IMR-90 (cell line): Measurements from ENCODE around the gene CLC. TPM values are rescaled to one million over a fixed set of nuclear protein-coding genes. Genes with fewer than 3 reads are reported as not detected.

Experiments used
- ATAC-seq: fragments of 200-7000 bp; cut with Tn5 transposase; 2 replicates; pipeline ENCODE4 v1.9.1; 2020; ENCODE audit warnings: low read depth, mild to moderate bottlenecking, moderate library complexity
- BruUV-seq: library from RNA; stranded (reverse); fragments of 400-500 nt; replicated peaks from 2 replicates; lab custom pipeline; 2021; lab: Mats Ljungman, UMichigan
- CTCF ChIA-PET: fragments of 300-600 bp; formaldehyde crosslinking; extraction: SDS; loops from one replicate; lab custom pipeline; 2021; ENCODE audit warnings: antibody characterized with exemption; lab: Yijun Ruan, JAX
- POLR2A ChIA-PET: fragments of 300-600 bp; sonication (Branson Sonifier 250); formaldehyde crosslinking; loops from one replicate; lab custom pipeline; 2022; ENCODE audit warnings: antibody characterized with exemption; ENCODE audit not compliant: unreplicated experiment; lab: Charles Lee
- DNase-seq: peaks from one replicate; pipeline ENCODE4 v3.0.0; 2013
- H2AFZ ChIP-seq: replicated peaks from 2 replicates; pipeline ENCODE3; 2013; ENCODE audit warnings: low read length, mild to moderate bottlenecking; ENCODE audit not compliant: poor library complexity
- H2AK5ac ChIP-seq: 2 replicates; pipeline ENCODE4 v1.6.1; 2013; ENCODE audit warnings: low read depth, low read length, inconsistent platforms
- H2AK9ac ChIP-seq: replicated peaks from 2 replicates; pipeline ENCODE3; 2013; ENCODE audit warnings: mild to moderate bottlenecking, low read depth, low read length, moderate library complexity; ENCODE audit not compliant: poor library complexity
- H2BK120ac ChIP-seq: 2 replicates; pipeline ENCODE4 v1.6.1; 2013; ENCODE audit warnings: low read depth, low read length, inconsistent platforms
- H2BK15ac ChIP-seq: 3 replicates; pipeline ENCODE4 v1.6.1; 2013; ENCODE audit warnings: low read depth, low read length, inconsistent platforms
- H2BK20ac ChIP-seq: 2 replicates; pipeline ENCODE4 v1.6.1; 2013; ENCODE audit warnings: low read depth, mild to moderate bottlenecking, inconsistent platforms, low read length, moderate library complexity
- H2BK5ac ChIP-seq: 2 replicates; pipeline ENCODE4 v1.6.1; 2013; ENCODE audit warnings: mild to moderate bottlenecking, low read depth, low read length, inconsistent platforms; ENCODE audit not compliant: poor library complexity, severe bottlenecking
- H3K14ac ChIP-seq: replicated peaks from 2 replicates; pipeline ENCODE4 v1.6.1; 2013; ENCODE audit warnings: low read depth, low read length, inconsistent platforms
- H3K18ac ChIP-seq: 2 replicates; pipeline ENCODE4 v1.6.1; 2013; ENCODE audit warnings: low read depth, low read length, control low read depth
- H3K23ac ChIP-seq: 2 replicates; pipeline ENCODE4 v1.6.1; 2013; ENCODE audit warnings: low read depth, low read length, inconsistent platforms
- H3K27ac ChIP-seq: 2 replicates; pipeline ENCODE4 v1.5.1; 2013; ENCODE audit warnings: mild to moderate bottlenecking, control low read depth, low read length; ENCODE audit not compliant: insufficient read depth
- H3K27me3 ChIP-seq: 2 replicates; pipeline ENCODE4 v1.6.1; 2013; ENCODE audit warnings: low read length; ENCODE audit not compliant: control insufficient read depth, insufficient read depth
- H3K36me3 ChIP-seq: 2 replicates; pipeline ENCODE4 v1.6.1; 2013; ENCODE audit warnings: low read length, mixed read lengths; ENCODE audit not compliant: control insufficient read depth, insufficient read depth
- H3K4ac ChIP-seq: 2 replicates; pipeline ENCODE4 v1.6.1; 2013; ENCODE audit warnings: low read depth, low read length, inconsistent platforms
- H3K4me1 ChIP-seq: 2 replicates; pipeline ENCODE4 v1.6.1; 2013; ENCODE audit warnings: low read length, mixed read lengths; ENCODE audit not compliant: control insufficient read depth, insufficient read depth
- H3K4me2 ChIP-seq: 2 replicates; pipeline ENCODE4 v1.6.1; 2013; ENCODE audit warnings: low read depth, mild to moderate bottlenecking, control low read depth, low read length, moderate library complexity
- H3K4me3 ChIP-seq: 2 replicates; pipeline ENCODE4 v1.5.1; 2013; ENCODE audit warnings: low read depth, mild to moderate bottlenecking, control low read depth, low read length, moderate library complexity; ENCODE audit not compliant: insufficient read depth
- H3K56ac ChIP-seq: 2 replicates; pipeline ENCODE4 v1.6.1; 2013; ENCODE audit warnings: low read length, inconsistent platforms; ENCODE audit not compliant: insufficient read depth; ENCODE audit errors: extremely low read depth
- H3K79me1 ChIP-seq, 2 experiments: 2 replicates each; pipeline ENCODE4 v1.6.1; 2013; ENCODE audit warnings: low read length in 2 of 2, inconsistent platforms in 1 of 2, low read depth in 1 of 2
- H3K9ac ChIP-seq: 2 replicates; pipeline ENCODE4 v1.6.1; 2013; ENCODE audit warnings: low read depth, low read length, control low read depth
- H3K9me1 ChIP-seq: 2 replicates; pipeline ENCODE4 v1.6.1; 2013; ENCODE audit warnings: low read length, inconsistent platforms; ENCODE audit not compliant: insufficient read depth
- H3K9me3 ChIP-seq: 2 replicates; pipeline ENCODE4 v1.6.1; 2013; ENCODE audit warnings: low read length; ENCODE audit not compliant: control insufficient read depth, insufficient read depth
- H4K20me1 ChIP-seq: 2 replicates; pipeline ENCODE4 v1.6.1; 2013; ENCODE audit warnings: low read length, inconsistent platforms; ENCODE audit not compliant: insufficient read depth
- H4K5ac ChIP-seq: 2 replicates; pipeline ENCODE4 v1.6.1; 2013; ENCODE audit warnings: mild to moderate bottlenecking, low read depth, low read length, control low read depth
- H4K8ac ChIP-seq, 2 experiments: 2 replicates each; pipeline ENCODE4 v1.6.1; 2013; ENCODE audit warnings: low read depth in 2 of 2, low read length in 2 of 2, control low read depth in 1 of 2, inconsistent platforms in 1 of 2
- H4K91ac ChIP-seq: 2 replicates; pipeline ENCODE4 v1.6.1; 2013; ENCODE audit warnings: low read depth, low read length, inconsistent platforms; ENCODE audit not compliant: insufficient read depth
- CEBPB ChIP-seq: IDR thresholded peaks from 2 replicates; pipeline ENCODE4 v1.6.1; 2012; ENCODE audit warnings: low read depth, low read length, improper control_type of control experiment
- CHD1 ChIP-seq: IDR thresholded peaks from 2 replicates; pipeline ENCODE4 v1.6.1; 2012; ENCODE audit warnings: low read depth, low read length, improper control_type of control experiment
- FOS ChIP-seq: fragments of 150-350 bp; IDR thresholded peaks from 2 replicates; pipeline ENCODE4 v1.6.1; 2016; ENCODE audit warnings: low read depth, low read length
- MXI1 ChIP-seq: IDR thresholded peaks from 2 replicates; pipeline ENCODE4 v1.6.1; 2012; ENCODE audit warnings: low read depth, mild to moderate bottlenecking, low read length, moderate library complexity, borderline replicate concordance
- NFE2L2 ChIP-seq: fragments of 150-350 bp; IDR thresholded peaks from 2 replicates; pipeline ENCODE4 v1.6.1; 2016; ENCODE audit warnings: low read depth, mild to moderate bottlenecking, low read length
- POLR2A ChIP-seq: IDR thresholded peaks from 2 replicates; pipeline ENCODE4 v1.6.1; 2012; ENCODE audit warnings: mild to moderate bottlenecking, low read depth, low read length
- RAD21 ChIP-seq: IDR thresholded peaks from 2 replicates; pipeline ENCODE4 v1.6.1; 2012; ENCODE audit warnings: low read length, improper control_type of control experiment
- RCOR1 ChIP-seq: IDR thresholded peaks from 2 replicates; pipeline ENCODE4 v1.6.1; 2012; ENCODE audit warnings: mild to moderate bottlenecking, low read length, improper control_type of control experiment; ENCODE audit not compliant: insufficient replicate concordance
- RFX5 ChIP-seq: IDR thresholded peaks from 2 replicates; pipeline ENCODE4 v1.8.0; 2012; ENCODE audit warnings: low read depth, mild to moderate bottlenecking, low read length, moderate library complexity
- SMC3 ChIP-seq: fragments of 150-350 bp; IDR thresholded peaks from 2 replicates; pipeline ENCODE4 v1.6.1; 2016; ENCODE audit warnings: low read depth, mild to moderate bottlenecking, antibody characterized with exemption, low read length, moderate library complexity
- WGBS, 2 experiments: methylation state at CpG; one replicate each; pipeline versions ENCODE4 v1.1.5 to v1.1.7; 2013; ENCODE audit warnings: missing lambda C conversion rate in 2 of 2; ENCODE audit not compliant: insufficient read length in 1 of 2; ENCODE audit errors: extremely low coverage in 2 of 2; 5-methylcytosine and 5-hydroxymethylcytosine counted together
- dilution Hi-C: fragments of 300-500 bp; cut with HindIII; formaldehyde crosslinking; loops from one replicate; pipeline ENCODE4 v1.14.3; 2018; ENCODE audit warnings: low sequenced_read_pairs; ENCODE audit not compliant: unreplicated experiment
- in situ Hi-C: fragments of 300-500 bp; cut with MboI; formaldehyde crosslinking; loops from 3 replicates; pipeline ENCODE4 v1.14.3; 2019; ENCODE audit warnings: low sequenced_read_pairs, inconsistent platforms, mixed read lengths
- intact Hi-C: fragments of 100-400 bp; cut with micrococcal nuclease; formaldehyde crosslinking; loops from 2 replicates; pipeline ENCODE4 v1.10.0; 2022
- polyA plus RNA-seq, 3 experiments: library from polyadenylated mRNA; depleted of rRNA; stranded (reverse); fragments of >200 nt; gene quantifications; 2 replicates each; pipeline ENCODE4 v1.2.3, GENCODE V29; 2012; ENCODE audit warnings: low replicate concordance in 1 of 3
- total RNA-seq: library from RNA; depleted of rRNA; stranded (reverse); fragments of >200 nt; gene quantifications from 2 replicates; pipeline ENCODE4 v1.2.3, GENCODE V29; 2012
- TF ChIP-seq, protein P1 (sequence below): fragments of 150-350 bp; IDR thresholded peaks from 2 replicates; pipeline ENCODE4 v1.6.1; 2016; ENCODE audit warnings: low read depth, mild to moderate bottlenecking, low read length, moderate library complexity, borderline replicate concordance
- TF ChIP-seq, protein P2 (sequence below): conservative IDR thresholded peaks from 2 replicates; pipeline ENCODE4 v1.5.1; 2012; ENCODE audit warnings: mild to moderate bottlenecking, low read depth, low read length, improper control_type of control experiment

Gene CLC
- total and polyA plus RNA-seq, 2 of the 4 experiments (the other 2 are of a cell fraction): not detected

DNA sequence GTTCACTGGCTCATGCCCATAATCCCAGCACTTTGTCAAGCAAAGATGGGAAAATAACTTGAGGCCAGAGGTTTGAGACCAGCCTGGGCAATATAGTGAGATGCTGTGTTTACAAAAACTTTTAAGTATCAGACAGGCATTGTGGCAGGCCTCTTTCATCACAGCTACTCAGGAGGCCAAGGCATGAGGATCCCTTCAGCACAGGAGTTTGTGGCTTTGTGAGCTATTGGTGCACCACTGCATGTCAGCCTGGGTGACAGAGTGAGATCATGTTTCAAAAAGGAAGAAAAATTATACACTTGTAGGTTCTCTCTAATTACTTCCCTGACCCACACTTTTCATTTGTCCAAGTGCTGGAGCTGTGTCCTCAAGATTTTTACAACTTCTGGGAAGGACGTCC, 45.0 kb downstream of the CLC start:
- BruUV-seq: no TSS peak
- Histone ChIP-seq H3K4me2 (no peak overlapping the region), H4K8ac (no peak overlapping the region), H2BK20ac (no peak overlapping the region), H2AK5ac (no peak overlapping the region), H4K5ac (no peak overlapping the region), H4K20me1 (no peaks in the 10 kb centered on the region), H3K36me3 (no peaks in the 10 kb centered on the region), H3K4me3 (no peak overlapping the region), H3K14ac (no peak overlapping the region), H3K18ac (no peak overlapping the region), H3K4ac (no peak overlapping the region), H2BK15ac (no peak overlapping the region), H2AK9ac (no peak overlapping the region), H3K9me3 (no peaks in the 10 kb centered on the region), H3K56ac (no peak overlapping the region), H4K91ac (no peak overlapping the region), H2BK120ac (no peak overlapping the region), H3K79me1 (no peaks in the 10 kb centered on the region), H3K23ac (no peak overlapping the region), H2BK5ac (no peak overlapping the region), H2AFZ (no peak overlapping the region), H3K4me1 (no peaks in the 10 kb centered on the region), H3K9me1 (no peaks in the 10 kb centered on the region), H3K27me3 (no peaks in the 10 kb centered on the region), H3K27ac (no peak overlapping the region), H3K9ac (no peak overlapping the region)
- in situ Hi-C loops (no loop called here), intact Hi-C loops (no loop called here), dilution Hi-C loops (no loop called here)
- ChIA-PET CTCF (no interaction called here), POLR2A (no interaction called here)
- WGBS, 2 experiments: 80% methylated on average over 1 of the region's 1 CpG; no CpG with 5 or more reads in 1 of the 2 experiments
- TF ChIP-seq RAD21 (no peak), NFE2L2 (no peak), SMC3 (no peak), RCOR1 (no peak), CEBPB (no peak), CHD1 (no peak), RFX5 (no peak), MXI1 (no peak), POLR2A (no peak), FOS (no peak)
- TF ChIP-seq, protein P1, sequence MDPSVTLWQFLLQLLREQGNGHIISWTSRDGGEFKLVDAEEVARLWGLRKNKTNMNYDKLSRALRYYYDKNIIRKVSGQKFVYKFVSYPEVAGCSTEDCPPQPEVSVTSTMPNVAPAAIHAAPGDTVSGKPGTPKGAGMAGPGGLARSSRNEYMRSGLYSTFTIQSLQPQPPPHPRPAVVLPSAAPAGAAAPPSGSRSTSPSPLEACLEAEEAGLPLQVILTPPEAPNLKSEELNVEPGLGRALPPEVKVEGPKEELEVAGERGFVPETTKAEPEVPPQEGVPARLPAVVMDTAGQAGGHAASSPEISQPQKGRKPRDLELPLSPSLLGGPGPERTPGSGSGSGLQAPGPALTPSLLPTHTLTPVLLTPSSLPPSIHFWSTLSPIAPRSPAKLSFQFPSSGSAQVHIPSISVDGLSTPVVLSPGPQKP: no peak
- TF ChIP-seq, protein P2, sequence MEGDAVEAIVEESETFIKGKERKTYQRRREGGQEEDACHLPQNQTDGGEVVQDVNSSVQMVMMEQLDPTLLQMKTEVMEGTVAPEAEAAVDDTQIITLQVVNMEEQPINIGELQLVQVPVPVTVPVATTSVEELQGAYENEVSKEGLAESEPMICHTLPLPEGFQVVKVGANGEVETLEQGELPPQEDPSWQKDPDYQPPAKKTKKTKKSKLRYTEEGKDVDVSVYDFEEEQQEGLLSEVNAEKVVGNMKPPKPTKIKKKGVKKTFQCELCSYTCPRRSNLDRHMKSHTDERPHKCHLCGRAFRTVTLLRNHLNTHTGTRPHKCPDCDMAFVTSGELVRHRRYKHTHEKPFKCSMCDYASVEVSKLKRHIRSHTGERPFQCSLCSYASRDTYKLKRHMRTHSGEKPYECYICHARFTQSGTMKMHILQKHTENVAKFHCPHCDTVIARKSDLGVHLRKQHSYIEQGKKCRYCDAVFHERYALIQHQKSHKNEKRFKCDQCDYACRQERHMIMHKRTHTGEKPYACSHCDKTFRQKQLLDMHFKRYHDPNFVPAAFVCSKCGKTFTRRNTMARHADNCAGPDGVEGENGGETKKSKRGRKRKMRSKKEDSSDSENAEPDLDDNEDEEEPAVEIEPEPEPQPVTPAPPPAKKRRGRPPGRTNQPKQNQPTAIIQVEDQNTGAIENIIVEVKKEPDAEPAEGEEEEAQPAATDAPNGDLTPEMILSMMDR: no peak
- DNase-seq: no peak
- ATAC-seq: no peak
